Trophoblast cell (in vitro differentiated cells and primary cell): ENCODE measurements around the gene NFS1.

Source experiments
- DNase-seq, 2 donors: peaks; one replicate each; pipeline ENCODE4 v3.0.0-alpha.2; 2016
- H2AFZ ChIP-seq: 2 replicates; pipeline ENCODE4 v1.6.1; 2013; ENCODE audit warnings: low read length, moderate library complexity, mild to moderate bottlenecking; ENCODE audit not compliant: insufficient read depth, poor library complexity
- H2AK5ac ChIP-seq: 2 replicates; pipeline ENCODE4 v1.6.1; 2013; ENCODE audit warnings: mild to moderate bottlenecking, low read length
- H2BK120ac ChIP-seq: 2 replicates; pipeline ENCODE4 v1.6.1; 2013; ENCODE audit warnings: low read length, mild to moderate bottlenecking, moderate library complexity; ENCODE audit not compliant: insufficient read depth, poor library complexity
- H2BK12ac ChIP-seq: 2 replicates; pipeline ENCODE4 v1.6.1; 2013; ENCODE audit warnings: mild to moderate bottlenecking, low read length, moderate library complexity
- H2BK5ac ChIP-seq: 2 replicates; pipeline ENCODE4 v1.6.1; 2013; ENCODE audit warnings: low read length, low read depth, moderate library complexity, mild to moderate bottlenecking; ENCODE audit not compliant: poor library complexity
- H3K14ac ChIP-seq: 2 replicates; pipeline ENCODE4 v1.6.1; 2013; ENCODE audit warnings: mild to moderate bottlenecking, low read length
- H3K18ac ChIP-seq: 2 replicates; pipeline ENCODE4 v1.6.1; 2013; ENCODE audit warnings: mild to moderate bottlenecking, low read length
- H3K23ac ChIP-seq: 2 replicates; pipeline ENCODE4 v1.6.1; 2013; ENCODE audit warnings: low read length
- H3K27ac ChIP-seq: 2 replicates; pipeline ENCODE4 v1.5.1; 2013; ENCODE audit warnings: low read depth, mild to moderate bottlenecking, inconsistent platforms, low read length, moderate library complexity
- H3K27me3 ChIP-seq: 2 replicates; pipeline ENCODE4 v1.6.1; 2013; ENCODE audit warnings: inconsistent platforms, mild to moderate bottlenecking, low read length, moderate library complexity; ENCODE audit not compliant: insufficient read depth
- H3K36me3 ChIP-seq, 2 experiments: 1 replicate in 1 of 2; 2 replicates in 1 of 2; pipeline ENCODE4 v1.6.1; 2013; ENCODE audit warnings: low read length in 2 of 2, mild to moderate bottlenecking in 2 of 2, moderate library complexity in 1 of 2; ENCODE audit not compliant: insufficient read depth in 2 of 2, control insufficient read depth in 1 of 2
- H3K4ac ChIP-seq: 2 replicates; pipeline ENCODE4 v1.6.1; 2013; ENCODE audit warnings: low read depth, mild to moderate bottlenecking, low read length, moderate library complexity
- H3K4me1 ChIP-seq, 2 experiments: 1 replicate in 1 of 2; 2 replicates in 1 of 2; pipeline ENCODE4 v1.6.1; 2013; ENCODE audit warnings: low read length in 2 of 2, mild to moderate bottlenecking in 2 of 2, moderate library complexity in 1 of 2; ENCODE audit not compliant: insufficient read depth in 2 of 2, control insufficient read depth in 1 of 2
- H3K4me2 ChIP-seq: 2 replicates; pipeline ENCODE4 v1.6.1; 2013; ENCODE audit warnings: inconsistent platforms, mild to moderate bottlenecking, low read length, moderate library complexity
- H3K4me3 ChIP-seq: 2 replicates; pipeline ENCODE4 v1.5.1; 2013; ENCODE audit warnings: mild to moderate bottlenecking, low read depth, low read length, inconsistent platforms
- H3K79me1 ChIP-seq: one replicate; pipeline ENCODE4 v1.6.1; 2013; ENCODE audit warnings: low read length
- H3K79me2 ChIP-seq: 2 replicates; pipeline ENCODE4 v1.6.1; 2013; ENCODE audit warnings: low read length, mild to moderate bottlenecking; ENCODE audit not compliant: control insufficient read depth, insufficient read depth, poor library complexity
- H3K9ac ChIP-seq: 2 replicates; pipeline ENCODE4 v1.6.1; 2013; ENCODE audit warnings: mild to moderate bottlenecking, low read length
- H3K9me3 ChIP-seq: 2 replicates; pipeline ENCODE4 v1.6.1; 2013; ENCODE audit warnings: low read depth, mild to moderate bottlenecking, control low read depth, inconsistent platforms, low read length; ENCODE audit not compliant: insufficient read depth
- H4K12ac ChIP-seq: 2 replicates; pipeline ENCODE4 v1.6.1; 2013; ENCODE audit warnings: low read depth, mild to moderate bottlenecking, low read length, moderate library complexity
- H4K8ac ChIP-seq: 2 replicates; pipeline ENCODE4 v1.6.1; 2013; ENCODE audit warnings: low read depth, mild to moderate bottlenecking, low read length, moderate library complexity
- H4K91ac ChIP-seq: one replicate; pipeline ENCODE4 v1.6.1; 2013; ENCODE audit warnings: low read depth, mild to moderate bottlenecking, low read length, moderate library complexity
- WGBS: extraction: QIAGEN DNeasy Blood & Tissue Kit; methylation state at CpG from one replicate; pipeline ENCODE4 v1.1.7; 2013; ENCODE audit warnings: missing lambda C conversion rate; ENCODE audit not compliant: insufficient read length, insufficient coverage; ENCODE audit errors: extremely low coverage; 5-methylcytosine and 5-hydroxymethylcytosine counted together

NFS1 gene

DNA sequence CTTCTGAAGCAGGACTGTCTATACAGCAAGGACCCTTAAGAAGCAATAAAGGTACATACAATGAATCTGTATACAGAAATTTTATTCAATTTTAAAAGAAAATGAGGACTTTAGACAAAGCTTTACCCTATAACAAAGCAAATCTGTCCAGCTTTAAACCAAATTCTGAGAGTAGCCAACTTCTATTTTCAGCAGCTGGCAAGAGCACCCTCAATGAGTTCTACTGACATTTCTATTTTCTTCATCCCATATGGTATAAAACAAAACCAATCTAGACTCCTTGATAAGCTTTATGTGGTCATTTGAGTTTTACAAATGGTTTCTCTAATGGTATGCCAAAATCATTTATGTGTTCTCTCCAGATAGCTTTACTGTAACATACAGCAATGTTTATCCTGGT is 47.2 kb downstream of the NFS1 start:
- no peak overlapping the region for H3K23ac ChIP-seq
- H2BK12ac ChIP-seq, result no peak overlapping the region
- H3K27me3 ChIP-seq, result no peaks in the 10 kb centered on the region
- no peak for DNase-seq
- no peak overlapping the region for H2AFZ ChIP-seq
- no peak overlapping the region for H4K8ac ChIP-seq
- no peak overlapping the region for H2BK120ac ChIP-seq
- no peak overlapping the region for H3K4ac ChIP-seq
- H3K9ac ChIP-seq, result no peak overlapping the region
- no peak overlapping the region for H3K4me2 ChIP-seq
- H3K14ac ChIP-seq, result no peak overlapping the region
- no peak overlapping the region for H3K18ac ChIP-seq
- no peak overlapping the region for H3K27ac ChIP-seq
- H4K91ac ChIP-seq, result no peak overlapping the region
- peaks cover 17 to 29% of the 10 kb centered on the region in 2 experiments for H3K36me3 ChIP-seq
- H3K4me3 ChIP-seq, result no peak overlapping the region
- H4K12ac ChIP-seq, result no peak overlapping the region
- H3K4me1 ChIP-seq, result no peaks in the 10 kb centered on the region
- H3K79me2 ChIP-seq, result peaks cover 7% of the 10 kb centered on the region
- H3K9me3 ChIP-seq, result no peaks in the 10 kb centered on the region
- H2AK5ac ChIP-seq, result no peak overlapping the region
- no peak overlapping the region for H2BK5ac ChIP-seq
- H3K79me1 ChIP-seq, result no peaks in the 10 kb centered on the region

DNA sequence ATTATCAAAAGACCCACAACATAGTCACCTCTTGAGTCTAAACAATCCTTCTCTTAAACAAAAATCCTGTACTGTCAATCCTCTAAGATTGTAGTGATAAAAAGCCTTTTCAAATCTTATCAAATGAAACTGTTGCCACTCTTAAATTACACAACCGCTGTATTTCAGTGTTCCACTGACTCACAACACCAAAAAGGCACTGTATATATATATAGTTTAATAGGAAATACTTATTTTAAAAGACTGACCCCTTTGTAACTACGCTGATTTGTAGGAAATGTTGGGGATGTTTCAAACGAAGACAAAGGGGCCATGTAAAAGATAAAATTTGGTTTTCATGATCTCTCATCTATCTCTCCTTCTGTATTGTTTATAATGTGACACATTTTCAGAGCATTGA is 48.5 kb downstream of the NFS1 start:
- H3K18ac ChIP-seq, result no peak overlapping the region
- no peak overlapping the region for H2AFZ ChIP-seq
- no peak overlapping the region for H3K14ac ChIP-seq
- no peak overlapping the region for H2BK120ac ChIP-seq
- H2AK5ac ChIP-seq, result no peak overlapping the region
- H3K27me3 ChIP-seq, result no peaks in the 10 kb centered on the region
- no peak overlapping the region for H3K4ac ChIP-seq
- peaks cover 7% of the 10 kb centered on the region for H3K79me2 ChIP-seq
- no peak overlapping the region for H3K23ac ChIP-seq
- no CpG with 5 or more reads among the region's 3 CpGs for WGBS
- DNase-seq, result no peak
- H4K91ac ChIP-seq, result no peak overlapping the region
- H3K4me2 ChIP-seq, result no peak overlapping the region
- H2BK12ac ChIP-seq, result no peak overlapping the region
- no peaks in the 10 kb centered on the region for H3K4me1 ChIP-seq
- H3K79me1 ChIP-seq, result no peaks in the 10 kb centered on the region
- peaks cover 15 to 26% of the 10 kb centered on the region in 2 experiments for H3K36me3 ChIP-seq
- no peak overlapping the region for H2BK5ac ChIP-seq
- no peaks in the 10 kb centered on the region for H3K9me3 ChIP-seq
- H4K12ac ChIP-seq, result no peak overlapping the region
- no peak overlapping the region for H3K4me3 ChIP-seq
- H4K8ac ChIP-seq, result no peak overlapping the region
- H3K9ac ChIP-seq, result no peak overlapping the region
- no peak overlapping the region for H3K27ac ChIP-seq

DNA sequence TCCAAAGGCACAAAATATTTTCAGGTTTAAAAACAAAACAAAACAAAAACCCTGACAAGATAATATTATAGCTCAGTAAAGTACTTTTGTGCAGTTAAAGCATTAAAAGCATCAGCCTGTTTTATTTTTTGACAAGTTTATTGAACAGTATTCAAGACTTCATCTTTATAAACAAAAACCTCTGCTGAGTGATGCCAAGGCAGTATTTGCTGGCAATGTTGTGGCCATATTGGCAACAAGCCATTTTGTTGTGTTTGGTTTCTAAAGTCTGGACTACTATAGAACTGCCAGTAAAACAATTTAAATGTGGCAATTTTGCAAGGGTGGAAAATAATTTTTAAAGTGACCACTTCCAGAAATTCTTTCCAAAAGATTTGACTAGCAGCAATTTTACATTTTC is 50.3 kb downstream of the NFS1 start:
- H2BK5ac ChIP-seq, result no peak overlapping the region
- no peak overlapping the region for H3K9ac ChIP-seq
- no peak overlapping the region for H3K27ac ChIP-seq
- no peak overlapping the region for H3K18ac ChIP-seq
- peaks cover 1% of the 10 kb centered on the region for H3K79me2 ChIP-seq
- no peak overlapping the region for H2AFZ ChIP-seq
- H3K4ac ChIP-seq, result no peak overlapping the region
- DNase-seq, result no peak
- H3K79me1 ChIP-seq, result no peaks in the 10 kb centered on the region
- no peak overlapping the region for H3K4me3 ChIP-seq
- H2BK120ac ChIP-seq, result no peak overlapping the region
- no peak overlapping the region for H3K14ac ChIP-seq
- no peak overlapping the region for H3K23ac ChIP-seq
- H2BK12ac ChIP-seq, result no peak overlapping the region
- no peak overlapping the region for H4K91ac ChIP-seq
- no peak overlapping the region for H3K4me2 ChIP-seq
- peaks cover 7 to 12% of the 10 kb centered on the region in 2 experiments for H3K36me3 ChIP-seq
- no peaks in the 10 kb centered on the region for H3K9me3 ChIP-seq
- no peak overlapping the region for H2AK5ac ChIP-seq
- H4K12ac ChIP-seq, result no peak overlapping the region
- H4K8ac ChIP-seq, result no peak overlapping the region
- no peaks in the 10 kb centered on the region for H3K4me1 ChIP-seq
- H3K27me3 ChIP-seq, result no peaks in the 10 kb centered on the region

DNA sequence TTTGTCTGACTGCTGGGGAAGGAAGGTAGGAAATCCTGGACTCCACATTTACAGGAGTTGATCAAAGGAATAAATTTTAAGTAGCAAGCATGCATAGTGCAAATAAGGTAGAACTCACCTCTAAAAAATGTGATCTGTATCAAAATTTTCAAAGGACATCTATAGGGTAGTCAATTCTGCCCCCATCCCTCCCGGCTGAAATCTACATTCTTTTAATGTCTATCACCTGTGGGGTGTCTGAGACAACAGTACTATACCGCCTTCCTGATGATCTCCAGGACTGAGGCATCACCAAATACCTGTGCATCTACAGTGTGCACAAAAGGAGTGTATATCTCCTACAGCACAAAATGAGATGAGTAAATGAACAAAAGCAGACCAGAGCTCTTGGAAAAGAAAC is 54.3 kb downstream of the NFS1 start:
- Histone ChIP-seq H3K23ac (no peak overlapping the region), H3K79me2 (peaks cover 4% of the 10 kb centered on the region), H2AK5ac (no peak overlapping the region), H3K79me1 (no peaks in the 10 kb centered on the region), H3K36me3 (no peaks in the 10 kb centered on the region), H4K8ac (no peak overlapping the region), H3K27me3 (no peaks in the 10 kb centered on the region), H3K4me2 (no peak overlapping the region), H3K27ac (no peak overlapping the region), H2BK12ac (no peak overlapping the region), H4K12ac (no peak overlapping the region), H3K4me3 (no peak overlapping the region), H4K91ac (no peak overlapping the region), H3K4ac (no peak overlapping the region), H3K9me3 (no peaks in the 10 kb centered on the region), H3K9ac (no peak overlapping the region), H3K14ac (no peak overlapping the region), H2BK120ac (no peak overlapping the region), H2BK5ac (no peak overlapping the region), H2AFZ (no peak overlapping the region), H3K18ac (no peak overlapping the region), H3K4me1 (no peaks in the 10 kb centered on the region)
- WGBS, result no CpG with 5 or more reads among the region's 2 CpGs
- peak; percentile 54 to 75 for DNase-seq

DNA sequence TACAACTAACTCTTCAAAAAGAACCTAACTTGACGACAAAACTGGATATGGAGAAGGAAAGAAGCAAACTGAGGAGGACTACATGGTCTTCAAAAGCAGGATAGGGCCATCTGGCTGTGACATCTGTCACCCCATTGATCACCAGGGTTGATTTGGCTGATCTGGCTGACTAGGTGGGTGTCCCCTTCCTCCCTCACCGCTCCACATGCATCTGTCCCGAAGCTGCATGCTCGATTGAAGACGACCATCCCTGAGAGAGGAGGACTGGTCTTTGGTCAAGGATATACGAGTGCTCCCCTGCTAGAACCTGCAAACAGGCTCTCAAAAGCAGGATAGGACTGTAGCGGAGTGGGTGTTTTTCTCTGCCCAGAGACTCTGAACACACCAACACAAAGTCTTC is 56.1 kb downstream of the NFS1 start:
- no peaks in the 10 kb centered on the region for H3K27me3 ChIP-seq
- H2AFZ ChIP-seq, result no peak overlapping the region
- no CpG with 5 or more reads among the region's 7 CpGs for WGBS
- no peak overlapping the region for H4K12ac ChIP-seq
- peak overlapping the region; percentile 40 for H3K4ac ChIP-seq
- no peak overlapping the region for H3K4me3 ChIP-seq
- H3K79me1 ChIP-seq, result no peaks in the 10 kb centered on the region
- H3K14ac ChIP-seq, result no peak overlapping the region
- H3K27ac ChIP-seq, result no peak overlapping the region
- no peak overlapping the region for H4K91ac ChIP-seq
- H3K9me3 ChIP-seq, result no peaks in the 10 kb centered on the region
- no peak overlapping the region for H2BK120ac ChIP-seq
- no peaks in the 10 kb centered on the region for H3K36me3 ChIP-seq
- no peak overlapping the region for H2BK12ac ChIP-seq
- H3K23ac ChIP-seq, result no peak overlapping the region
- H3K4me1 ChIP-seq, result no peaks in the 10 kb centered on the region
- no peak overlapping the region for H2AK5ac ChIP-seq
- H3K9ac ChIP-seq, result no peak overlapping the region
- DNase-seq, result no peak
- H3K18ac ChIP-seq, result peak overlapping the region; percentile 40
- H2BK5ac ChIP-seq, result no peak overlapping the region
- peaks cover 4% of the 10 kb centered on the region for H3K79me2 ChIP-seq
- H3K4me2 ChIP-seq, result no peak overlapping the region
- no peak overlapping the region for H4K8ac ChIP-seq
